GM23248 (cell line): Measurements from ENCODE around the gene UBE2H. TPM values are rescaled to one million over a fixed set of nuclear protein-coding genes. Genes with fewer than 3 reads are reported as not detected.

Experiments
- DNase-seq: peaks from one replicate; pipeline ENCODE4 v3.0.0-alpha.2; 2015
- H2AFZ ChIP-seq: fragments of 200-600 bp; sonication (generic); 2 replicates; pipeline ENCODE4 v1.6.1; 2016; ENCODE audit warnings: antibody characterized with exemption
- H3F3A ChIP-seq: fragments of 200-600 bp; sonication (generic); 2 replicates; pipeline ENCODE4 v1.6.1; 2016; ENCODE audit warnings: mild to moderate bottlenecking, antibody characterized with exemption, mixed run types; ENCODE audit not compliant: insufficient read depth
- H3K27ac ChIP-seq: fragments of 200-600 bp; sonication (generic); 2 replicates; pipeline ENCODE4 v1.5.1; 2016; ENCODE audit warnings: mild to moderate bottlenecking
- H3K27me3 ChIP-seq: fragments of 200-600 bp; sonication (generic); replicated peaks from 2 replicates; pipeline ENCODE4 v1.6.1; 2016; ENCODE audit warnings: mild to moderate bottlenecking; ENCODE audit not compliant: insufficient read depth
- H3K36me3 ChIP-seq: fragments of 200-600 bp; sonication (generic); 2 replicates; pipeline ENCODE4 v1.6.1; 2016; ENCODE audit warnings: low read depth, mild to moderate bottlenecking
- H3K4me1 ChIP-seq: fragments of 200-600 bp; sonication (generic); 2 replicates; pipeline ENCODE4 v1.6.1; 2016; ENCODE audit warnings: mild to moderate bottlenecking; ENCODE audit not compliant: insufficient read depth
- H3K4me2 ChIP-seq: fragments of 200-600 bp; sonication (generic); one replicate; pipeline ENCODE4 v1.6.1; 2016; ENCODE audit warnings: mild to moderate bottlenecking; ENCODE audit not compliant: unreplicated experiment
- H3K4me3 ChIP-seq: fragments of 200-600 bp; sonication (generic); 2 replicates; pipeline ENCODE4 v1.5.1; 2016; ENCODE audit warnings: mild to moderate bottlenecking
- H3K79me2 ChIP-seq: fragments of 200-600 bp; sonication (generic); 2 replicates; pipeline ENCODE4 v1.6.1; 2016; ENCODE audit warnings: mild to moderate bottlenecking; ENCODE audit not compliant: insufficient read depth
- H3K9ac ChIP-seq: fragments of 200-600 bp; sonication (generic); 2 replicates; pipeline ENCODE4 v1.6.1; 2016; ENCODE audit warnings: mild to moderate bottlenecking
- H3K9me2 ChIP-seq: fragments of 200-600 bp; sonication (generic); 2 replicates; pipeline ENCODE4 v1.6.1; 2016; ENCODE audit warnings: mixed run types, mild to moderate bottlenecking, moderate library complexity; ENCODE audit not compliant: insufficient read depth
- H3K9me3 ChIP-seq: fragments of 200-600 bp; sonication (generic); one replicate; pipeline ENCODE4 v1.6.1; 2017; ENCODE audit warnings: low read depth
- H4K20me1 ChIP-seq: fragments of 200-600 bp; sonication (generic); 2 replicates; pipeline ENCODE4 v1.6.0; 2016; ENCODE audit not compliant: insufficient read depth
- EZH2 ChIP-seq: fragments of 200-600 bp; sonication (generic); IDR thresholded peaks from 2 replicates; pipeline ENCODE4 v1.6.1; 2018; ENCODE audit warnings: antibody characterized with exemption, mild to moderate bottlenecking; ENCODE audit not compliant: insufficient read depth, poor library complexity, severe bottlenecking
- EZH2phosphoT487 ChIP-seq: fragments of 200-600 bp; sonication (generic); IDR thresholded peaks from 2 replicates; pipeline ENCODE4 v1.6.1; 2018; ENCODE audit warnings: antibody characterized with exemption, moderate library complexity, mild to moderate bottlenecking, low read depth; ENCODE audit not compliant: insufficient read depth
- WGBS, 2 experiments: methylation state at CpG; one replicate each; pipeline ENCODE4 v1.1.6; 2015 to 2017; ENCODE audit warnings: low lambda C conversion rate in 2 of 2, low coverage in 1 of 2; ENCODE audit errors: missing lambda C conversion rate in 2 of 2; 5-methylcytosine and 5-hydroxymethylcytosine counted together
- in situ Hi-C: fragments of 300-500 bp; cut with MboI; formaldehyde crosslinking; loops from 2 replicates; pipeline ENCODE4 v1.15.0; 2020
- polyA plus RNA-seq: library from polyadenylated mRNA; unstranded; fragments of >200 nt; fragmentation: Nextera tagmentation; extraction: Ambion mirVana; gene quantifications from 2 replicates; pipeline ENCODE4 v1.2.1, GENCODE V29; 2016
- total RNA-seq: library from RNA; depleted of rRNA; stranded (reverse); fragments of >200 nt; shearing (Covaris generic); gene quantifications from 2 replicates; pipeline ENCODE4 v1.2.3, GENCODE V29; 2014

The UBE2H gene
- total and polyA plus RNA-seq, 2 experiments from 2014 or later = 40.7 to 44.4 TPM

DNA sequence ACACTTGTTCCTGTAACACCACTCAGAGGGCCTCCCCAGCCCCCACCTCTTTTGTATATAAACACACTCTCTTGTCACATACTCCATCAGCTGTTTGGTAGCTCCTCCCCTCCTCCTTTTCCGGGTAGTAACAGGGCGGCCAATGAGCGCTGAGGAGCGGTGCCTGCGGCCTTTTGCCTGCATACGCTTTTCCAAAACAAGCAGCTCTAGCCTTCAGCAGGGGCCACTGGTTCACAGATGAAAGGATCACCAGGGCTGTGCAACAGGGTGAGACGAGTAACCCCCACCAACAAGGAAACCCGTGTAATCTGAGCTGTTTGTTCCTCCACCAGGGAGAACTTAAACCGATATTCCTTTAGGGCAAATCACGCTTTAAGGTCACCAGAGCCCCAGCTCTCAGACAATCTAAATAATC, 3.9 kb downstream of the UBE2H start:
- peak; percentile 91 for DNase-seq
- Histone ChIP-seq H4K20me1 (no peaks in the 10 kb centered on the region; the same call in 1 of the 2 replicates), H3K4me3 (peak overlapping the region; percentile 93), H3K36me3 (no peaks in the 10 kb centered on the region), H3K9ac (peak overlapping the region; percentile 90), H3K9me2 (no peaks in the 10 kb centered on the region), H3K9me3 (no peaks in the 10 kb centered on the region), H3K4me2 (peak overlapping the region; percentile 94), H3F3A (peaks cover 55% of the 10 kb centered on the region), H3K27ac (peak overlapping the region; percentile 93), H3K79me2 (peaks cover 81% of the 10 kb centered on the region), H2AFZ (peak overlapping the region; percentile 16; the same call in 1 of the 2 replicates), H3K4me1 (peaks cover 38% of the 10 kb centered on the region), H3K27me3 (no peaks in the 10 kb centered on the region)
- in situ Hi-C loops = no loop called here
- 1 to 3% methylated on average over 10 of the region's 10 CpGs for WGBS, 2 experiments
- TF ChIP-seq EZH2phosphoT487 (no peak), EZH2 (no peak)

DNA sequence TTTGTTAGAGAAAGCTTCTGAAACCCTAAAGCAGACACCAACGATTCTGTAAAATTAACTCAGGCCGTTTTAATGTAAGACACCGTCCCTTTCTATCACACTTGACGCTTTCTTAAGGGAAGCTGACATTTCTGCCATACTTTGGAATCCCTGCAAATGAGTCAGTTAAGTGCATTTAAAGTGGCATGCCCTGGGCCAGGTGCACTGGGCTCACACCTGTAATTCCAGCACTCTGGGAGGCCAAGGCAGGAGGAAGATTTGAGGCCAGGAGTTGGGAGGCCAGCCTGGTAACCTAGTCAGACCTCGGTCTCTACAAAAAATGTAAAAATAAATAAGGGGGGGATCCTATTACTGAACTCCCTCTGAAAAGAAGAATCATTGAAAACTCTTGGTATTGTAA, 4.4 kb downstream of the UBE2H start:
- Histone ChIP-seq H3K27me3 (no peaks in the 10 kb centered on the region), H3K36me3 (no peaks in the 10 kb centered on the region; the same call in 1 of the 2 replicates), H3K9me3 (no peaks in the 10 kb centered on the region), H3K79me2 (peaks cover 86% of the 10 kb centered on the region), H3K4me2 (peak overlapping the region; percentile 94), H3K27ac (peak overlapping the region; percentile 93), H3K4me1 (peaks cover 38% of the 10 kb centered on the region), H4K20me1 (no peaks in the 10 kb centered on the region; the same call in 1 of the 2 replicates), H3K9ac (peak overlapping the region; percentile 90; the same call in 1 of the 2 replicates), H3F3A (peaks cover 55% of the 10 kb centered on the region), H3K4me3 (peak overlapping the region; percentile 93), H2AFZ (no peak overlapping the region), H3K9me2 (no peaks in the 10 kb centered on the region)
- DNase-seq = no peak
- in situ Hi-C loops = no loop called here
- TF ChIP-seq EZH2 = no peak
- TF ChIP-seq EZH2phosphoT487 = no peak
- WGBS, 2 experiments = 96 to 99% methylated on average over 5 of the region's 5 CpGs

DNA sequence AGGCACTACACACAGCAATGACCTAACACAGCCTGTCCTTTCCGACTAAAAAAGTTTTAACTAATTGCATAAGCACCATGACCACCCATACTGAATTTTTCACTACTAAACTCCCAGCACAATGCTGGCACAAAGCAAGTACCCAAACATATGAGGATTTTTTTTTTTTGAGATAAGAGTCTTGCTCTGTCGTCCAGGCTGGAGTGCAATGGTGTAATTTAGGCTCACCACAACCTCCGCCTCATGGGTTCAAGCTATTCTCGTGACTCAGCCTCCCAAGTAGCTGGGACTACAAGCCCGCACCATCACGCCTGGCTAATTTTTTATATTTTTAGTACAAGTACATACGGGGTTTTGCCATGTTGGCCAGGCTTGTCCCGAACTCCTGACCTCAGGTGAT, 5.1 kb downstream of the UBE2H start:
- in situ Hi-C loops = no loop called here
- peaks cover 55% of the 10 kb centered on the region for H3F3A ChIP-seq
- H3K79me2 ChIP-seq = peaks cover 93% of the 10 kb centered on the region
- peak; percentile 14 for DNase-seq
- TF ChIP-seq EZH2 (no peak), EZH2phosphoT487 (no peak)
- no peak overlapping the region for H2AFZ ChIP-seq
- H3K9me3 ChIP-seq = no peaks in the 10 kb centered on the region
- H3K9me2 ChIP-seq = no peaks in the 10 kb centered on the region
- H3K4me2 ChIP-seq = no peak overlapping the region
- H3K4me1 ChIP-seq = peaks cover 38% of the 10 kb centered on the region
- H3K27me3 ChIP-seq = no peaks in the 10 kb centered on the region
- peaks cover 3% of the 10 kb centered on the region; the same call in 1 of the 2 replicates for H3K36me3 ChIP-seq
- 69 to 75% methylated on average over 8 of the region's 8 CpGs for WGBS, 2 experiments
- H3K27ac ChIP-seq = peak overlapping the region; percentile 93
- peaks cover 3% of the 10 kb centered on the region; the same call in 1 of the 2 replicates for H4K20me1 ChIP-seq
- no peak overlapping the region for H3K4me3 ChIP-seq
- no peak overlapping the region for H3K9ac ChIP-seq

DNA sequence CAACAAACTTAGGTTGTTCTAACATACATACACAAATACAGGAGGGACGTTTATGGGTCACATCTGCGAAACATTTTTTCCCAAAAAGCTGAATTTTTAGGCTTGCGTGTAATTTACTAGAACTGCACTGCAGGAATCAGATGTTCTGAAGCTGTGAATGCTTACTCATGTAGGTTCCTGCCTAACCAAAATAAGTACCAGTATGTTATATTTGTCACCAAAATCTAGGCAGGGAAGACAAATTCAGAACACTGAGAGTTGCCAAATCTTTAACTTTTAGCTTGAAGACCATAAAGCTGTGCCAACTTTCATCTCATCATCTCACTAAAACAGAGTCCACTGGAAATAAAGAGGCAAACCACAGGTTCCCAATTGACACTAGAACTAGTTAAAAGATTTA, 5.7 kb downstream of the UBE2H start:
- Histone ChIP-seq H3K27me3 (no peaks in the 10 kb centered on the region), H3K4me1 (peaks cover 38% of the 10 kb centered on the region), H3K36me3 (peaks cover 5% of the 10 kb centered on the region; the same call in 1 of the 2 replicates), H3K4me2 (no peak overlapping the region), H3K9me2 (no peaks in the 10 kb centered on the region), H3K27ac (peak overlapping the region; percentile 93), H3K9me3 (no peaks in the 10 kb centered on the region), H2AFZ (no peak overlapping the region), H3K4me3 (no peak overlapping the region), H3K79me2 (peaks cover 93% of the 10 kb centered on the region), H3F3A (peaks cover 55% of the 10 kb centered on the region), H3K9ac (no peak overlapping the region), H4K20me1 (peaks cover 3% of the 10 kb centered on the region; the same call in 1 of the 2 replicates)
- TF ChIP-seq EZH2phosphoT487 = no peak
- no peak for TF ChIP-seq EZH2
- DNase-seq = peak; percentile 50
- in situ Hi-C loops = no loop called here
- 73 to 78% methylated on average over 3 of the region's 3 CpGs for WGBS, 2 experiments
